HG03565 (cell line): ENCODE results near the gene KAZN.
"Not testable (repeated sequence)": the region's sequence is repeated elsewhere in the genome, so short reads cannot be mapped to it uniquely, and the experiment has no call there.

Experiments
- ATAC-seq: cut with Tn5 transposase; IDR thresholded peaks from one replicate; pipeline ENCODE4 v1.9.1; 2021; ENCODE audit warnings: mild to moderate bottlenecking, moderate library complexity; ENCODE audit not compliant: unreplicated experiment

KAZN gene

GRCh38 chr1:15039017-15039648 is 440.6 kb downstream of the KAZN start:
- ATAC-seq, result no peak

- no peak for ATAC-seq
Measured at GRCh38 chr1:15039901-15040300, 441.4 kb downstream of the KAZN start.

- ATAC-seq, result not testable (repeated sequence)
Measured at GRCh38 chr1:15040685-15041084, 442.2 kb downstream of the KAZN start.

DNA sequence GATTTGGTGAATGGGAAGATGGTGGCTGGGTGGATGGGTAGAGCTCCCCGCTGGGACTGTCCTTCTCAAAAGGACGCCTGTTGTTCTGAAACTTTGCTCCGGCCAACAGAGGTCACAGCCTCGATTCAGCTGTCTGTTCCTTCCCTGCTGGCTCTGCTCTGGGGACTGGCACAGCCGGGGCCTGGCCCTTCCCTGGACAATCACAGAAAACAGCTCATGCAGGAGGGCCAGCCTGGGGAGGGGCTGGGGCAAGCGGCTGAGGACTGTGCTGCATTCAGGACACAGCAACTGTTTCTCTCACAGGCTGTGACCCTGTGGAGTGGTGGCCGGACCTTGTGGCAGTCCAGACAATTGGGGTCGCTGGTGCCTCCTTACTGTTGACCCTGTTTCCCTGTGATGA is 444.4 kb downstream of the KAZN start:
- no peak for ATAC-seq

DNA sequence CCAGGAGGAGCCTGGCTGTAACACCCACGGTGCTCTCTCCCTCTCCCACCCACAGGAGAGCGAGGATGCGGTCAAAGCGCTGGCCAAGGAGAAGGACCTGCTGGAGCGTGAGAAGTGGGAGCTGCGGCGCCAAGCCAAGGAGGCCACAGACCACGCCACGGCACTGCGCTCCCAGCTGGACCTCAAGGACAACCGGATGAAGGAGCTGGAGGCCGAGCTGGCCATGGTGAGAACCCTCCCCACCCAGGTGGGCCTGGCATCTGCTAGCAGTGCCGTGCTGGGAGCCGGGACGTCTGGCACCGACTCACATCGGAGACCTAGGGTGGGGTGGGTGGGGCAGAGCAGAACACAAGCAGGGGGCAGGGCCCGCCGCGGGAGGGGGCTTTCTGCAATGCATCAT is 445.4 kb downstream of the KAZN start:
- no peak for ATAC-seq

DNA sequence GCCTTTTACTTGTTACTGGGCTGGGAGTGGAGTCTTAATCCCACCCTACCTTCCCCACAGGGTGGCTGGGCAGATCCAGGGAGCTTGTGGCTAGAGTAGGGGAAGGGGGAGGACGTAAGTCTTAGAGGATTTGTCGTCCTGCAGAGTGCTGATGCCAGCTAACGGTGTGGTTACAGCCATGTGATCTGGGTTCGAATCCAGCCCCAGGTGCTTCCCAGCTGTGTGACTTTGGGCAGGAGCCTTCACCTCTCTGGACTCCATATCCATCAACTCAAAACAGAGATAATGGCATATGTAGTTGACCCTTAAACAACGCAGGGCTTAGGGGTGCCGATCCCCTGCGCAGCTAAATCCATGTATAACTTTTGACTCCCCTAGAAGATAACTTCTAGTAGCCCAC is 446.6 kb downstream of the KAZN start:
- ATAC-seq, result no peak

DNA sequence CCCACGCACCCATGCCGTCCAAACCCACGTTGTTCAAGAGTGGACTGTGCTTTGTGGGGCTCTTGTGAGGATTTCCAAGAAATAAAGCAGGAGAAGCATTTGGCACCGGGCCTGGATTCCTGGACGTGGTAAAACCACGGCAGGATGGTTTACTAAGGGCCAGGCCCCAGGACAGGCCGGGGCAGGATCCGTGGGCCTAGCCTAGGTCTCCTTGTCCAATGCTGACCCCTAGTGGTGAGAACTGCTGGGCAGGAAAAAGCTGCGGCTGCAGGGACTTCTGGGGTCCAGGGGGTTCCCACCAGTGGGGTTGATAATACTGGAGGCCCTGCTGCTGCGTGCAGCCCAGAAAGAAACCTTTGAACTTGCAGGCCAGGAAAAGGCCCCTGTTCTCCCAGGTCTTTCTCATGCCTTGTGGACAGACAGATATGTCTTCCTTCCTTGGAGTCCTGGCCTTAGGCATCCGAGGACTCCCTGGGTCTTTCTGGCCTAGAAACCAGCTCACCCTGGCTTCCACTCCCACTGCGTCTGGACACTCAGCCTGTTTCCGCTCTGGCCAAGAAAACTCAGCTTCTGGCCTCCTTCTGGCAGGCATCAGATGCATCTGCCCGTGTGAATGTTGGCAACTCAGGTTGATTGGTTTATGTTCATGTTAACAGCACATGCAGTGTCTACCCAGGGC is 448.1 kb downstream of the KAZN start:
- no peak for ATAC-seq

- no peak for ATAC-seq
Measured at GRCh38 chr1:15047237-15047636, 448.8 kb downstream of the KAZN start.

DNA sequence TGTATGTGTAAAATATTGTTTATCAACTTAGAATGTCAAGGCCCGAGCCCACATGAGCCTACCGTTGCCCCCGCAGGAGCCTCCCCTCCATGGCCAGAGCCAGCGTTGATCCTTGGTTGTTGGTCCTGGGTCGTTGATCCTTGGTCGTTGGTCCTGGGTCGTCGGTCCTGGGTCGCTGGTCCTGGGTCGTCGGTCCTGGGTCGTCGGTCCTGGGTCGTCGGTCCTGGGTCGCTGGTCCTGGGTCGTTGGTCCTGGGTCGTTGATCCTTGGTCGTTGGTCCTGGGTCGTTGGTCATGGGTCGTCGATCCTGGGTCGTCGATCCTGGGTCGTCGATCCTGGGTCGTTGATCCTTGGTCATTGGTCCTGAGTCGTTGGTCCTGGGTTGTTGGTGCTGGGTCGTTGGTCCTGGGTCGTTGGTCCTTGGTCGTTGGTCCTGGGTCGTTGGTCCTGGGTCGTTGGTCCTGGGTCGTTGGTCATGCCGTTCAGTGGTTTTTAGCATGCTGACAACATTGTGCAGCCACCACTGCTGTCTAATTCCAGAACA is 450.0 kb downstream of the KAZN start:
- no peak for ATAC-seq

GRCh38 chr1:15049067-15049466 is 450.6 kb downstream of the KAZN start:
- no peak for ATAC-seq

GRCh38 chr1:15051882-15052528 is 453.5 kb downstream of the KAZN start:
- no peak for ATAC-seq

- no peak for ATAC-seq
Measured at GRCh38 chr1:15053153-15053552, 454.7 kb downstream of the KAZN start.

- ATAC-seq, result no peak
Measured at GRCh38 chr1:15055736-15056415, 457.4 kb downstream of the KAZN start.

GRCh38 chr1:15056515-15057285 is 458.2 kb downstream of the KAZN start:
- ATAC-seq, result no peak

- ATAC-seq, result no peak
Measured at GRCh38 chr1:15057834-15058233, 459.3 kb downstream of the KAZN start.

- ATAC-seq, result no peak
Measured at GRCh38 chr1:15058261-15058660, 459.8 kb downstream of the KAZN start.

DNA sequence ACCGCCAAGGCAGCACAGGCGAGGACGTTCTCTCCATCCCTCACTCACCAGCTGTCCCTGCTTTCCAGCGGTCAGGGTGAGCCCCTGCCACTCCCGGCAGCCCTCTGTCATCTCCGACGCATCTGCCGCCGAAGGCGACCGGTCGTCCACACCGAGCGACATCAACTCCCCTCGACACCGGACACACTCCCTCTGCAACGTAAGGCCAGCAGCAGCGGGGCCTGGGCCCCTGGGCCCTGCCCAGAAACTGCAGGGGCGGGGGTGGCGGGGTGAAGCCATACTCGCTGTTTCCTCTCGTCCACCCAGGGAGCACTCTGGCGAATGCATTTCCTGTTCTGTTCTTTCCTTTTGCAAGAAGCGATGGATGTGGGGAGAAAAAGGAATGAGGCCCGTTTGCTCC is 461.6 kb downstream of the KAZN start:
- ATAC-seq, result no peak

DNA sequence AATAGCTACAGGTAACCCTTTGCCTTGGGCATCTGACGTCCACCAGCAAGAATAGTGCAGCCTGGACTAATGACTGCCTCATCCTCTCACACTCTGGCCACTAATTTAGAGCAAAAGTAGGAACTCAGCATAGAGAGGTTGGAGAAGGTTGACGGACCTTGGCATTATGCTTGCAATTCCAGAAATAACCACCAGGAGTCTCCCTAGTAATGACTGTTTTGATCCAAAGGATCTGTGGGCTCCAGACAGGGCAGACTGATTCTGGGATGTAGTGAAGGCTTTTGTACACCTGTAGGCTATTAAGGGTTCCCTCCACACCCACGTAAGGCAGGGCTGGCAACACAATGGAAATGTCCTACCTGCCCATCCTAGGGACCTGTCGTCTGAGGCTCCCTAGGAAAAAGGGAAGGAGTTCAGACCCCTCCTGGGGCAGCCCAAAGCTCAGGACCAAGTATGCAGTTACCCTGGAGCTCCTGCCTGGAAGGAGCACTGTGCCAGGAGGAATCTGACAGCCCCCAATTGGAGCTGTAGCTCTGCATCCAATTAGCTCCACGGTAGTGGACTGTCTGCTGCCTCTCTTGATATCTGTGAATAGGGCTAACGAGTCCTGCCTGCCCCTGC is 464.1 kb downstream of the KAZN start:
- no peak for ATAC-seq

DNA sequence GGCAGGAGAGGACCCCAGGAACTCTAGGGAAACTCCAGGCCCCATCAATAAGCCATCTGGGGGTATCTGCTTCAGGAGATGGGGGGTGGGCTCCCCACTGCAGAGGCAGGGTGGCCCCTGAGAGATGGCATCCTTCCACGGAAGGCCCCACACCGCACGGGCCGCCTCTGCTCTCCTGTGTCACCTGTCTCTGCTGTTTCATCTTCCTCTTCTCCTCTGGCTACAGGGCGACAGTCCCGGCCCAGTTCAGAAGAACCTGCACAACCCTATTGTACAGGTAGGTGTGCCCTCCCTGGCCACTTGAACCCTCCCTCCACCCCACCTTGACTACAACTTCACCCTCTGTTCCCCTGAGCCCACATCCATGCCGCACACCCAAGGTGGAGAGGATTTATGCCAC is 464.9 kb downstream of the KAZN start:
- ATAC-seq, result no peak

- ATAC-seq, result no peak
Measured at GRCh38 chr1:15063783-15064182, 465.3 kb downstream of the KAZN start.
